Thyroid gland (tissue), 4 donors: ENCODE data around the gene PPIF.

Experiments
- POLR2A ChIP-seq, 2 donors: fragments of 450-650 bp; IDR thresholded peaks; one replicate each; pipeline ENCODE4 v1.6.1; 2017; ENCODE audit warnings: antibody characterized with exemption in 2 of 2, mild to moderate bottlenecking in 2 of 2, moderate library complexity in 1 of 2
- TF ChIP-seq, protein P1 (sequence below), 6 experiments: fragments of 200-600 bp in 3 of 6; fragments of 450-650 bp in 3 of 6; sonication (generic) in 3 of 6; IDR thresholded peaks; one replicate each; pipeline ENCODE4 v1.5.1; 2016 to 2019; ENCODE audit warnings: antibody characterized with exemption in 6 of 6, mild to moderate bottlenecking in 2 of 6, inconsistent platforms in 1 of 6, moderate library complexity in 1 of 6

DNA sequence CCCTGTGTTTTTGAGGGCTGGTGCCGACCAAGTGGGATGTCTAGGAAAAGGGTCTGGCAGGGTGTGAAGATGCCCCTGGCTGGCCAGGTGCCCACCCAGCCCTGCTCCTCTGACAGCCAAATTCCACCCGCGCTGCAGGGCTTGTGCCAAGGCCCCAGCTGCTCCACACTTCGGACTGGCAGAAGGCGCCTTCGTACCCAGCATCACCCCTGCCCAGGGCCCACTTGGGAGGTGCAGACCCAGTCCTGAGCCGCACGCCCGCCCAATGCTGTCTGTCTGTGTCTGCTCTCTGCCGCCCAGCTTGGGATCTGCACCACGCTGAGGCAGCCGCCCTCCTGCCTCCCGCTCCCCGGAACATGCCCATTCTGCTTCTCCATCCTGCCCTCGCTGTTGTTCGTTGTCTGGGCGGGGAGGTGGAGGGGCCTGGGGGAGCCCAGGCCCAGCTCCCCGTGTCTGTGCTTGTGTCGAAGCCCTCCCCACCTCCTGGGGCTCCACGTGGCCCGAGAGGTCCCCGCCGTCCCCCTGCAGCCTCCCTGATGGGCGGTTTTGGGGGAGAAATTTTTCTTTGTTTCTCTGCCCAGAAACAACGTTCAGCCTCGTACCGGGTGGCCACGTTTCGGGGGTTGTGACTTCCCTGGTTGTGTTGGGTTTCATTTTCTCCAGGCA is 36.9 kb upstream of the PPIF start:
- TF ChIP-seq, protein P1, sequence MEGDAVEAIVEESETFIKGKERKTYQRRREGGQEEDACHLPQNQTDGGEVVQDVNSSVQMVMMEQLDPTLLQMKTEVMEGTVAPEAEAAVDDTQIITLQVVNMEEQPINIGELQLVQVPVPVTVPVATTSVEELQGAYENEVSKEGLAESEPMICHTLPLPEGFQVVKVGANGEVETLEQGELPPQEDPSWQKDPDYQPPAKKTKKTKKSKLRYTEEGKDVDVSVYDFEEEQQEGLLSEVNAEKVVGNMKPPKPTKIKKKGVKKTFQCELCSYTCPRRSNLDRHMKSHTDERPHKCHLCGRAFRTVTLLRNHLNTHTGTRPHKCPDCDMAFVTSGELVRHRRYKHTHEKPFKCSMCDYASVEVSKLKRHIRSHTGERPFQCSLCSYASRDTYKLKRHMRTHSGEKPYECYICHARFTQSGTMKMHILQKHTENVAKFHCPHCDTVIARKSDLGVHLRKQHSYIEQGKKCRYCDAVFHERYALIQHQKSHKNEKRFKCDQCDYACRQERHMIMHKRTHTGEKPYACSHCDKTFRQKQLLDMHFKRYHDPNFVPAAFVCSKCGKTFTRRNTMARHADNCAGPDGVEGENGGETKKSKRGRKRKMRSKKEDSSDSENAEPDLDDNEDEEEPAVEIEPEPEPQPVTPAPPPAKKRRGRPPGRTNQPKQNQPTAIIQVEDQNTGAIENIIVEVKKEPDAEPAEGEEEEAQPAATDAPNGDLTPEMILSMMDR (IDR thresholded peaks at IDR 0.05), result no peak
- no peak for TF ChIP-seq POLR2A (IDR thresholded peaks at IDR 0.05)
